ENCODE data around the gene SERGEF. TPM values are rescaled to one million over a fixed set of nuclear protein-coding genes. Genes with fewer than 3 reads are reported as not detected.

Gene SERGEF
- total and polyA plus RNA-seq, 10 donors = 29.0 to 55.5 (median 38.8) TPM

DNA sequence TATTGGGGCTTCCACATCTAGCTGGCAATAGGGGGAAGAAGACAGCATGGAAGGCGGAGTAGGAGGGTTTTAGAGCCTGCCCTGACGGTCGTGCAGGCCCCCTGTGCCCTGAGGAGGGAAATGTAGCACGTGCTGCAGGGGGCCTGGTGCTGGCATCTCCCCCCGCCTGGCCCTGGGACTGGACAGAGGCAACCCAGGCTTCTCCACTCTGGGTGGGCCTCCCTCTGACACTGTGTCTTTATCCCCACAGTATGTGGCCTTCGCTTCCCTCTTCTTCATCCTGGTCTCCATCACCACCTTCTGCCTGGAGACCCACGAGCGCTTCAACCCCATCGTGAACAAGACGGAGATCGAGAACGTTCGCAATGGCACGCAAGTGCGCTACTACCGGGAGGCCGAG, 241.4 kb downstream of the SERGEF start:
- no peak for DNase-seq

DNA sequence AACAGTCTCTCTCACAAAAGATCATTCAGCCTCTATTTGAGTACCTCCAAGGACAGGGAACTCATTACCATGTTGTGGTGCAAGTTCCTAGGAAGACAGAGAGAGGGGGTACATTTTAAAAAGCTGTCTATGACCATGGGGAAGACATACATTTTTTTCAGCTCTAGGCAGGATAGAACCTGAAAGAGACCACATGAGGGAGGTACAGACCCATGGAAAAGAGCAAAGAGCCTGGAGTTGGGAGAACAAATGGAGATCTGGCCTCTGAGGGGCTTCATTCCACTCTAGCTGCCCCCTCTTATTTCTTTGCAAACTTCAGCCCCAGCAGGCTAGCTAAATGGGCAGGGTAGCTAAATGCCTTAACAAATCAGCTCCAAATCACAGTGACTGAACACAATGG, 241.9 kb downstream of the SERGEF start:
- Histone ChIP-seq H3K9me3 (no peaks in the 10 kb centered on the region), H3K36me3 (no peaks in the 10 kb centered on the region), H3K27ac (no peak overlapping the region), H3K4me1 (no peaks in the 10 kb centered on the region), H3K27me3 (replicated peaks in 1 of 7) (no peaks in the 10 kb centered on the region), H3K4me3 (no peak overlapping the region)
- TF ChIP-seq POLR2A (IDR thresholded peaks at IDR 0.05) (no peak), CTCF (IDR thresholded peaks at IDR 0.05 in 8 of 11, conservative IDR thresholded peaks at IDR 0.05 in 3 of 11) (no peak), POLR2AphosphoS5 (IDR thresholded peaks at IDR 0.05) (no peak)
- intact Hi-C loops (cut with DNase I; ENCODE audit: low total_unique reads) = no loop called here
- DNase-seq = no peak

More for the DNA sequence above, 241.4 kb downstream of the SERGEF start:
- WGBS, 5 donors = 90 to 94% (median 92%) methylated on average over 17 of the region's 17 CpGs
- H3K4me3 ChIP-seq = no peak overlapping the region
- TF ChIP-seq CTCF (IDR thresholded peaks at IDR 0.05 in 8 of 11, conservative IDR thresholded peaks at IDR 0.05 in 3 of 11) (no peak), POLR2A (IDR thresholded peaks at IDR 0.05) (no peak), POLR2AphosphoS5 (IDR thresholded peaks at IDR 0.05) (no peak)
- no peaks in the 10 kb centered on the region for H3K36me3 ChIP-seq
- H3K9me3 ChIP-seq = no peaks in the 10 kb centered on the region
- no peaks in the 10 kb centered on the region for H3K27me3 ChIP-seq (replicated peaks in 1 of 7)
- no peaks in the 10 kb centered on the region for H3K4me1 ChIP-seq
- intact Hi-C loops (cut with DNase I; ENCODE audit: low total_unique reads) = no loop called here
- no peak overlapping the region for H3K27ac ChIP-seq

GRCh38 chr11:17770048-17770652, 242.7 kb downstream of the SERGEF start:
- DNase-seq = peak; percentile 67
- H3K27me3 ChIP-seq (replicated peaks in 1 of 7) = peaks cover 0 to 4% (median 0%) of the 10 kb centered on the region in 7 donors
- H3K4me1 ChIP-seq = no peaks in the 10 kb centered on the region
- TF ChIP-seq CTCF (IDR thresholded peaks at IDR 0.05 in 8 of 11, conservative IDR thresholded peaks at IDR 0.05 in 3 of 11) = no peak
- TF ChIP-seq POLR2A (IDR thresholded peaks at IDR 0.05) = no peak
- no peak for TF ChIP-seq POLR2AphosphoS5 (IDR thresholded peaks at IDR 0.05)
- H3K9me3 ChIP-seq = no peaks in the 10 kb centered on the region
- no peak overlapping the region for H3K27ac ChIP-seq
- no peaks in the 10 kb centered on the region for H3K36me3 ChIP-seq
- WGBS, 5 donors = 80 to 84% (median 81%) methylated on average over 6 to 9 of the region's 9 CpGs
- intact Hi-C loops (cut with DNase I; ENCODE audit: low total_unique reads) = no loop called here
- no peak overlapping the region for H3K4me3 ChIP-seq

- no peak for DNase-seq
- intact Hi-C loops (cut with DNase I; ENCODE audit: low total_unique reads) = no loop called here
- Histone ChIP-seq H3K27ac (no peak overlapping the region), H3K36me3 (no peaks in the 10 kb centered on the region), H3K4me3 (no peak overlapping the region), H3K4me1 (no peaks in the 10 kb centered on the region), H3K9me3 (no peaks in the 10 kb centered on the region), H3K27me3 (replicated peaks in 1 of 7) (peaks cover 0 to 4% (median 0%) of the 10 kb centered on the region in 7 donors)
- WGBS, 5 donors = 91 to 100% (median 97%) methylated on average over 1 of the region's 1 CpG
- TF ChIP-seq POLR2AphosphoS5 (IDR thresholded peaks at IDR 0.05) (no peak), CTCF (IDR thresholded peaks at IDR 0.05 in 8 of 11, conservative IDR thresholded peaks at IDR 0.05 in 3 of 11) (no peak), POLR2A (IDR thresholded peaks at IDR 0.05) (no peak)
Measured at GRCh38 chr11:17769218-17769617, 243.6 kb downstream of the SERGEF start.

Data from spleen (tissue), 11 donors.